GM23338 (cell line): ENCODE data around the gene WIPI1. TPM values are rescaled to one million over a fixed set of nuclear protein-coding genes. Genes with fewer than 3 reads are reported as not detected.

Experiments used
- ATAC-seq: fragments of 200-7000 bp; cut with Tn5 transposase; 3 replicates; pipeline ENCODE4 v1.9.1; 2020
- DNase-seq: peaks from one replicate; pipeline ENCODE4 v3.0.0-alpha.2; 2015; ENCODE audit warnings: low spot score
- H2AFZ ChIP-seq: fragments of 200-600 bp; sonication (generic); 2 replicates; pipeline ENCODE4 v1.8.0; 2016; ENCODE audit warnings: antibody characterized with exemption, mild to moderate bottlenecking, moderate library complexity
- H3F3A ChIP-seq: fragments of 200-600 bp; sonication (generic); replicated peaks from 2 replicates; pipeline ENCODE4 v1.8.0; 2017; ENCODE audit warnings: antibody characterized with exemption, mixed run types, low read depth
- H3K27ac ChIP-seq: fragments of 200-600 bp; sonication (generic); 2 replicates; pipeline ENCODE4 v1.6.1; 2016; ENCODE audit warnings: low read depth
- H3K27me3 ChIP-seq: fragments of 200-600 bp; sonication (generic); 2 replicates; pipeline ENCODE4 v1.8.0; 2016; ENCODE audit warnings: mild to moderate bottlenecking, mixed run types, moderate library complexity; ENCODE audit not compliant: insufficient read depth
- H3K36me3 ChIP-seq: fragments of 200-600 bp; sonication (generic); 2 replicates; pipeline ENCODE4 v1.8.0; 2016; ENCODE audit warnings: mild to moderate bottlenecking; ENCODE audit not compliant: insufficient read depth
- H3K4me1 ChIP-seq: fragments of 200-600 bp; sonication (generic); 2 replicates; pipeline ENCODE4 v1.8.0; 2016; ENCODE audit warnings: mild to moderate bottlenecking, moderate library complexity; ENCODE audit not compliant: insufficient read depth
- H3K4me2 ChIP-seq: fragments of 200-600 bp; sonication (generic); 2 replicates; pipeline ENCODE4 v1.7.1; 2017; ENCODE audit warnings: mixed run types
- H3K4me3 ChIP-seq: fragments of 200-600 bp; sonication (generic); 2 replicates; pipeline ENCODE4 v1.6.1; 2016; ENCODE audit warnings: mixed run types
- H3K79me2 ChIP-seq: fragments of 200-600 bp; sonication (generic); replicated peaks from 2 replicates; pipeline ENCODE4 v1.8.0; 2017; ENCODE audit warnings: mild to moderate bottlenecking; ENCODE audit not compliant: insufficient read depth
- H3K9me2 ChIP-seq: fragments of 200-600 bp; sonication (generic); 2 replicates; pipeline ENCODE4 v1.8.0; 2017; ENCODE audit not compliant: insufficient read depth
- H4K20me1 ChIP-seq: fragments of 200-600 bp; sonication (generic); replicated peaks from 2 replicates; pipeline ENCODE4 v1.8.0; 2017; ENCODE audit warnings: mild to moderate bottlenecking; ENCODE audit not compliant: insufficient read depth
- H3K27ac Mint-ChIP-seq: 2 replicates; pipeline ENCODE4 v1.8.0; 2020; ENCODE audit warnings: inconsistent platforms, mild to moderate bottlenecking, moderate library complexity, mixed read lengths
- H3K27me3 Mint-ChIP-seq: 3 replicates; pipeline ENCODE4 v1.8.0; 2022; ENCODE audit warnings: low read depth, mild to moderate bottlenecking, moderate library complexity, mixed read lengths, inconsistent platforms; ENCODE audit not compliant: insufficient read depth, poor library complexity
- H3K36me3 Mint-ChIP-seq: 3 replicates; pipeline ENCODE4 v1.8.0; 2021; ENCODE audit warnings: low read depth, mild to moderate bottlenecking, inconsistent platforms, moderate library complexity, mixed read lengths
- H3K4me1 Mint-ChIP-seq: 3 replicates; pipeline ENCODE4 v1.8.0; 2020; ENCODE audit warnings: mild to moderate bottlenecking, inconsistent platforms, mixed read lengths
- H3K4me3 Mint-ChIP-seq: 3 replicates; pipeline ENCODE4 v1.8.0; 2021; ENCODE audit warnings: moderate library complexity, mild to moderate bottlenecking, inconsistent platforms, mixed read lengths
- H3K9me3 Mint-ChIP-seq: 3 replicates; pipeline ENCODE4 v1.8.0; 2020; ENCODE audit warnings: moderate library complexity, mild to moderate bottlenecking, inconsistent platforms, mixed read lengths
- EZH2 ChIP-seq: fragments of 200-600 bp; sonication (generic); IDR thresholded peaks from one replicate; pipeline ENCODE4 v1.8.0; 2017; ENCODE audit warnings: antibody characterized with exemption, mild to moderate bottlenecking, low read depth; ENCODE audit not compliant: unreplicated experiment
- STAT1 ChIP-seq: IDR thresholded peaks from one replicate; pipeline ENCODE4 v1.6.1; 2016; ENCODE audit warnings: antibody characterized with exemption; ENCODE audit not compliant: unreplicated experiment
- ZNF114 ChIP-seq: fragments of 250-450 bp; sonication (Bioruptor Pico); IDR thresholded peaks from 2 replicates; pipeline ENCODE4 v1.5.0; 2020; ENCODE audit warnings: mild to moderate bottlenecking, moderate library complexity
- polyA plus RNA-seq: library from polyadenylated mRNA; unstranded; fragments of >200 nt; fragmentation: Nextera tagmentation; extraction: Ambion mirVana; gene quantifications from 2 replicates; pipeline ENCODE4 v1.2.1, GENCODE V29; 2016
- total RNA-seq: library from RNA; depleted of rRNA; stranded (reverse); fragments of >200 nt; shearing (Covaris generic); gene quantifications from 2 replicates; pipeline ENCODE4 v1.2.3, GENCODE V29; 2014
- TF ChIP-seq, protein P1 (sequence below): fragments of 250-450 bp; sonication (Bioruptor Pico); IDR thresholded peaks from 2 replicates; pipeline ENCODE4 v1.5.0; 2020; ENCODE audit warnings: mild to moderate bottlenecking, moderate library complexity
- TF ChIP-seq, protein P2 (sequence below): IDR thresholded peaks from 2 replicates; pipeline ENCODE4 v1.6.1; 2016; ENCODE audit warnings: antibody characterized with exemption

WIPI1 gene
- total and polyA plus RNA-seq, 2 experiments from 2014 or later, result 24.1 to 29.3 TPM

DNA sequence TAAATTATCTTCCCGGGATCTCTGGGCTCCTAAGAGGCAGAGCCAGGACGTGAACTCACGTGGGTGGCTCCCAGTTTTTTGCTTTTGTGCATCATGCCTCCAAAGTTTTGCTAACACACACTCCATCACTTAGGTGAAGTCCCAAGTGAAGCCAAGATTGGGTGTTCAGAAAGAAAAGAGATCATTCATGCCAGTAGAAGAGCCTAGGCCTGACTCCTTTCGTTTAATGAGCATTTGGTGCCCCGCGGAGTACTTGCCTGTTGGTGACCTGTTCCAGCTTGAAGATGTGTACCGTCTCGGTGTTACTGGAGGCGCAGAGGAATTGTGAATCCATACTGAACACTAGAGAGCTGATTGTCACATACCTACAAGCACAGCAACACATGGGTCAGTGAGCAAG lies 24.1 kb downstream of the WIPI1 start (continued):
- TF ChIP-seq, protein P1, sequence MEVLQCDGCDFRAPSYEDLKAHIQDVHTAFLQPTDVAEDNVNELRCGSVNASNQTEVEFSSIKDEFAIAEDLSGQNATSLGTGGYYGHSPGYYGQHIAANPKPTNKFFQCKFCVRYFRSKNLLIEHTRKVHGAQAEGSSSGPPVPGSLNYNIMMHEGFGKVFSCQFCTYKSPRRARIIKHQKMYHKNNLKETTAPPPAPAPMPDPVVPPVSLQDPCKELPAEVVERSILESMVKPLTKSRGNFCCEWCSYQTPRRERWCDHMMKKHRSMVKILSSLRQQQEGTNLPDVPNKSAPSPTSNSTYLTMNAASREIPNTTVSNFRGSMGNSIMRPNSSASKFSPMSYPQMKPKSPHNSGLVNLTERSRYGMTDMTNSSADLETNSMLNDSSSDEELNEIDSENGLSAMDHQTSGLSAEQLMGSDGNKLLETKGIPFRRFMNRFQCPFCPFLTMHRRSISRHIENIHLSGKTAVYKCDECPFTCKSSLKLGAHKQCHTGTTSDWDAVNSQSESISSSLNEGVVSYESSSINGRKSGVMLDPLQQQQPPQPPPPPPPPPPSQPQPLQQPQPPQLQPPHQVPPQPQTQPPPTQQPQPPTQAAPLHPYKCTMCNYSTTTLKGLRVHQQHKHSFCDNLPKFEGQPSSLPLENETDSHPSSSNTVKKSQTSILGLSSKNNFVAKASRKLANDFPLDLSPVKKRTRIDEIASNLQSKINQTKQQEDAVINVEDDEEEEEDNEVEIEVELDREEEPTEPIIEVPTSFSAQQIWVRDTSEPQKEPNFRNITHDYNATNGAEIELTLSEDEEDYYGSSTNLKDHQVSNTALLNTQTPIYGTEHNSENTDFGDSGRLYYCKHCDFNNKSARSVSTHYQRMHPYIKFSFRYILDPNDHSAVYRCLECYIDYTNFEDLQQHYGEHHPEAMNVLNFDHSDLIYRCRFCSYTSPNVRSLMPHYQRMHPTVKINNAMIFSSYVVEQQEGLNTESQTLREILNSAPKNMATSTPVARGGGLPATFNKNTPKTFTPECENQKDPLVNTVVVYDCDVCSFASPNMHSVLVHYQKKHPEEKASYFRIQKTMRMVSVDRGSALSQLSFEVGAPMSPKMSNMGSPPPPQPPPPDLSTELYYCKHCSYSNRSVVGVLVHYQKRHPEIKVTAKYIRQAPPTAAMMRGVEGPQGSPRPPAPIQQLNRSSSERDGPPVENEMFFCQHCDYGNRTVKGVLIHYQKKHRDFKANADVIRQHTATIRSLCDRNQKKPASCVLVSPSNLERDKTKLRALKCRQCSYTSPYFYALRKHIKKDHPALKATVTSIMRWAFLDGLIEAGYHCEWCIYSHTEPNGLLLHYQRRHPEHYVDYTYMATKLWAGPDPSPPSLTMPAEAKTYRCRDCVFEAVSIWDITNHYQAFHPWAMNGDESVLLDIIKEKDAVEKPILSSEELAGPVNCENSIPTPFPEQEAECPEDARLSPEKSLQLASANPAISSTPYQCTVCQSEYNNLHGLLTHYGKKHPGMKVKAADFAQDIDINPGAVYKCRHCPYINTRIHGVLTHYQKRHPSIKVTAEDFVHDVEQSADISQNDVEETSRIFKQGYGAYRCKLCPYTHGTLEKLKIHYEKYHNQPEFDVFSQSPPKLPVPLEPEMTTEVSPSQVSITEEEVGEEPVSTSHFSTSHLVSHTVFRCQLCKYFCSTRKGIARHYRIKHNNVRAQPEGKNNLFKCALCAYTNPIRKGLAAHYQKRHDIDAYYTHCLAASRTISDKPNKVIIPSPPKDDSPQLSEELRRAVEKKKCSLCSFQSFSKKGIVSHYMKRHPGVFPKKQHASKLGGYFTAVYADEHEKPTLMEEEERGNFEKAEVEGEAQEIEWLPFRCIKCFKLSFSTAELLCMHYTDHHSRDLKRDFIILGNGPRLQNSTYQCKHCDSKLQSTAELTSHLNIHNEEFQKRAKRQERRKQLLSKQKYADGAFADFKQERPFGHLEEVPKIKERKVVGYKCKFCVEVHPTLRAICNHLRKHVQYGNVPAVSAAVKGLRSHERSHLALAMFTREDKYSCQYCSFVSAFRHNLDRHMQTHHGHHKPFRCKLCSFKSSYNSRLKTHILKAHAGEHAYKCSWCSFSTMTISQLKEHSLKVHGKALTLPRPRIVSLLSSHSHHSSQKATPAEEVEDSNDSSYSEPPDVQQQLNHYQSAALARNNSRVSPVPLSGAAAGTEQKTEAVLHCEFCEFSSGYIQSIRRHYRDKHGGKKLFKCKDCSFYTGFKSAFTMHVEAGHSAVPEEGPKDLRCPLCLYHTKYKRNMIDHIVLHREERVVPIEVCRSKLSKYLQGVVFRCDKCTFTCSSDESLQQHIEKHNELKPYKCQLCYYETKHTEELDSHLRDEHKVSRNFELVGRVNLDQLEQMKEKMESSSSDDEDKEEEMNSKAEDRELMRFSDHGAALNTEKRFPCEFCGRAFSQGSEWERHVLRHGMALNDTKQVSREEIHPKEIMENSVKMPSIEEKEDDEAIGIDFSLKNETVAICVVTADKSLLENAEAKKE, result no peak
- TF ChIP-seq, protein P2, sequence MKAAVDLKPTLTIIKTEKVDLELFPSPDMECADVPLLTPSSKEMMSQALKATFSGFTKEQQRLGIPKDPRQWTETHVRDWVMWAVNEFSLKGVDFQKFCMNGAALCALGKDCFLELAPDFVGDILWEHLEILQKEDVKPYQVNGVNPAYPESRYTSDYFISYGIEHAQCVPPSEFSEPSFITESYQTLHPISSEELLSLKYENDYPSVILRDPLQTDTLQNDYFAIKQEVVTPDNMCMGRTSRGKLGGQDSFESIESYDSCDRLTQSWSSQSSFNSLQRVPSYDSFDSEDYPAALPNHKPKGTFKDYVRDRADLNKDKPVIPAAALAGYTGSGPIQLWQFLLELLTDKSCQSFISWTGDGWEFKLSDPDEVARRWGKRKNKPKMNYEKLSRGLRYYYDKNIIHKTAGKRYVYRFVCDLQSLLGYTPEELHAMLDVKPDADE, result no peak
- TF ChIP-seq STAT1, result no peak
- TF ChIP-seq EZH2, result no peak
- TF ChIP-seq ZNF114 (CRISPR knock-in tag), result no peak

- no peaks in the 10 kb centered on the region for H3K4me1 ChIP-seq
- H3K27me3 Mint-ChIP-seq, result peaks cover 2% of the 10 kb centered on the region
- no peaks in the 10 kb centered on the region for H3K9me3 Mint-ChIP-seq
- no peaks in the 10 kb centered on the region for H3K9me2 ChIP-seq
- no peak overlapping the region for H3K4me2 ChIP-seq
- no peaks in the 10 kb centered on the region for H3K27me3 ChIP-seq
- no peak overlapping the region for H3K4me3 ChIP-seq
- no peak overlapping the region for H2AFZ ChIP-seq
- no peak overlapping the region for H3K4me3 Mint-ChIP-seq
- no peaks in the 10 kb centered on the region for H3K36me3 ChIP-seq
- H3K27ac Mint-ChIP-seq, result no peak overlapping the region
- peaks cover 9% of the 10 kb centered on the region for H3K4me1 Mint-ChIP-seq
- no peak overlapping the region for H3K27ac ChIP-seq
- no peak for ATAC-seq
- H4K20me1 ChIP-seq, result no peaks in the 10 kb centered on the region
- H3K79me2 ChIP-seq, result no peaks in the 10 kb centered on the region
- DNase-seq, result no peak
- H3K36me3 Mint-ChIP-seq, result peaks cover 20% of the 10 kb centered on the region; the same call in 2 of the 3 replicates
- no peaks in the 10 kb centered on the region for H3F3A ChIP-seq
- TF ChIP-seq, protein P1, result no peak
- TF ChIP-seq, protein P2, result no peak
These were observed 25.0 kb downstream of the WIPI1 start for GRCh38 chr17:68432086-68432864.
